ENCODE results near the gene FSD2.

The FSD2 gene

GRCh38 chr15:82793737-82794136 is 12.1 kb downstream of the FSD2 start:
- H4K20me1 ChIP-seq = no peaks in the 10 kb centered on the region
- H3K9ac ChIP-seq = no peak overlapping the region
- H3K27ac ChIP-seq = no peak overlapping the region
- no peaks in the 10 kb centered on the region for H3K27me3 ChIP-seq
- no peak overlapping the region for H3K4me2 ChIP-seq
- peaks cover 4 to 17% (median 13%) of the 10 kb centered on the region in 11 experiments; a peak in 13 of 22 replicates for H3K9me3 ChIP-seq (replicated peaks in 1 of 11)
- H3K4me3 ChIP-seq = no peak overlapping the region
- peaks cover 0 to 7% (median 0%) of the 10 kb centered on the region in 10 experiments; a peak in 4 of 20 replicates for H3K4me1 ChIP-seq
- no peak for TF ChIP-seq Cebpa-rat (IDR thresholded peaks at IDR 0.05)
- H3K36me3 ChIP-seq = no peaks in the 10 kb centered on the region

- TF ChIP-seq Cebpa-rat (IDR thresholded peaks at IDR 0.05) = no peak
Observed at GRCh38 chr15:82792068-82792467, 13.8 kb downstream of the FSD2 start.

GRCh38 chr15:82790321-82790720 is 15.5 kb downstream of the FSD2 start:
- no peaks in the 10 kb centered on the region for H3K4me1 ChIP-seq
- no peaks in the 10 kb centered on the region for H3K36me3 ChIP-seq
- H3K27ac ChIP-seq = no peak overlapping the region
- H3K9ac ChIP-seq = no peak overlapping the region
- H3K27me3 ChIP-seq = no peaks in the 10 kb centered on the region
- no peak for TF ChIP-seq Cebpa-rat (IDR thresholded peaks at IDR 0.05)
- no peak overlapping the region for H3K4me2 ChIP-seq
- H4K20me1 ChIP-seq = no peaks in the 10 kb centered on the region
- H3K9me3 ChIP-seq (replicated peaks in 1 of 11) = peaks cover 4 to 17% (median 13%) of the 10 kb centered on the region in 11 experiments; a peak in 13 of 22 replicates
- H3K4me3 ChIP-seq = no peak overlapping the region

More at GRCh38 chr15:82792068-82792467, 13.8 kb downstream of the FSD2 start:
- Histone ChIP-seq H3K4me1 (no peaks in the 10 kb centered on the region), H3K4me2 (no peak overlapping the region), H3K9ac (no peak overlapping the region), H3K27me3 (no peaks in the 10 kb centered on the region), H3K4me3 (no peak overlapping the region), H3K36me3 (no peaks in the 10 kb centered on the region), H3K27ac (no peak overlapping the region), H4K20me1 (no peaks in the 10 kb centered on the region), H3K9me3 (replicated peaks in 1 of 11) (peaks cover 4 to 17% (median 13%) of the 10 kb centered on the region in 11 experiments; a peak in 13 of 22 replicates)

DNA sequence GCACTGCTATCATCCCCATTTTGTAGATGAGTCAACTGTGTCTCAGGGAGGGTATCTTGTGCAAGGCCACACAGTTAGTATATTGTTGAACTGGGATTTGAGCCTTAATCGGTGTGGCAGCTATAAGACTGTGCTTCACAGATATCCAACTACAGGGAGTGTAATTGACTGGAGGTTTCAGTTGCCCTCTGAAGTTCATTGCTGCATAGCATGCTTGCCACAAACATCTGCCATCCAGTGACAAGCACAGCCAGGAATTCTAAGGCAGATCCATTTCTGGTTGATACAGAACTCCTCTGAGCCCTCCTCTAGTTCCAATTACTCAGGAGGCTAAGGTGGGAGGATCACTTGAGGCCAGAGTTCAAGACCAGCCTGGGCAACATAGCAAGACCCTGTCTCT is 16.4 kb downstream of the FSD2 start:
- TF ChIP-seq Cebpa-rat (IDR thresholded peaks at IDR 0.05) = no peak

DNA sequence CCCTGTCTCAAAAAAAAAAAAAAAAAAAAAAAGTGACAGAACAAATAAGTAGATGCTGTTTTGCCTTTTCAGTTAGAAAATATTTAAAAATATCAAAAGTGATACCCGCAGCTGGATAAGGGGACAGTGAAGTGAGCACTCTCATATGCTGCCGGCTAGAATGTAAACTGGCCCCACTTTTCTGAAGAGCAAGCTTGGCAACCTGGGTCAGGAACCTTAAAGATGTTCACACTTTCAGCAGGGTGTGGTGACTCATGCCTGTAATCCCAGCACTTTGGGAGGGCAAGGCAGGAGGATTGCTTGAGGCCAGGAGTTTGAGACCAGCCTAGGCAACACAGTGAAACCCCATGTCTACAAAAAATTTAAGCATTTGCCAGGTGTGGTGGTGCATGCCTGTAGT is 17.4 kb downstream of the FSD2 start:
- Histone ChIP-seq H3K9me3 (replicated peaks in 1 of 11) (peaks cover 0 to 5% (median 2%) of the 10 kb centered on the region in 11 experiments; a peak in 3 of 22 replicates), H3K27me3 (no peaks in the 10 kb centered on the region), H3K4me3 (no peak overlapping the region), H3K4me2 (no peak overlapping the region), H3K36me3 (no peaks in the 10 kb centered on the region), H4K20me1 (no peaks in the 10 kb centered on the region), H3K27ac (no peak overlapping the region), H3K9ac (no peak overlapping the region), H3K4me1 (no peaks in the 10 kb centered on the region)
- TF ChIP-seq Cebpa-rat (IDR thresholded peaks at IDR 0.05) = no peak

More for the DNA sequence above, 16.4 kb downstream of the FSD2 start:
- H3K27me3 ChIP-seq = no peaks in the 10 kb centered on the region
- peaks cover 3 to 13% (median 9%) of the 10 kb centered on the region in 11 experiments; a peak in 13 of 22 replicates for H3K9me3 ChIP-seq (replicated peaks in 1 of 11)
- H4K20me1 ChIP-seq = no peaks in the 10 kb centered on the region
- no peaks in the 10 kb centered on the region for H3K4me1 ChIP-seq
- no peak overlapping the region for H3K9ac ChIP-seq
- H3K4me3 ChIP-seq = no peak overlapping the region
- no peaks in the 10 kb centered on the region for H3K36me3 ChIP-seq
- H3K27ac ChIP-seq = no peak overlapping the region
- H3K4me2 ChIP-seq = no peak overlapping the region

DNA sequence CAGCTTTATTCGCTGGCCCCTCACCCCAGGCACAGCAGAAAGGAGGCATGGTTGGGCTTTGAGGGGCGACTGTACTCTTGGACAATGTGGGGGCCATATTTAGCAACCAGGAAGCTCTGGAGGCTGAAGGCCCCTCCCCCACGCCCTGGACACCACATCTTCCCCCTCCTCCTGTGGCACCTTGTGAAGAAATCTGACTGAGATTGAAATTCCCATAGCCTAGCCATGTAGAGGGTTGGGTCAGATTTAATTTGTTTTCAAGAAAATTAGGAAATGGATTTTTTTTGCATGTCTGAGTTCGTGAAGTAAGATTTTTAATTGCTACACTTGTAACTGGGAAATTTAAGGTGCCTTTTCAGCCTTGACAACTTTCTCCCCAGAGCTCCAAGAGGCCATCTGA is 24.5 kb downstream of the FSD2 start:
- TF ChIP-seq Cebpa-rat (IDR thresholded peaks at IDR 0.05) = no peak
- Histone ChIP-seq H3K27me3 (no peaks in the 10 kb centered on the region), H3K36me3 (no peaks in the 10 kb centered on the region), H3K4me3 (no peak overlapping the region), H3K9ac (no peak overlapping the region), H3K27ac (no peak overlapping the region), H3K9me3 (replicated peaks in 1 of 11) (peaks cover 0 to 5% (median 0%) of the 10 kb centered on the region in 11 experiments; a peak in 1 of 22 replicates), H3K4me2 (no peak overlapping the region), H3K4me1 (no peaks in the 10 kb centered on the region), H4K20me1 (no peaks in the 10 kb centered on the region)

DNA sequence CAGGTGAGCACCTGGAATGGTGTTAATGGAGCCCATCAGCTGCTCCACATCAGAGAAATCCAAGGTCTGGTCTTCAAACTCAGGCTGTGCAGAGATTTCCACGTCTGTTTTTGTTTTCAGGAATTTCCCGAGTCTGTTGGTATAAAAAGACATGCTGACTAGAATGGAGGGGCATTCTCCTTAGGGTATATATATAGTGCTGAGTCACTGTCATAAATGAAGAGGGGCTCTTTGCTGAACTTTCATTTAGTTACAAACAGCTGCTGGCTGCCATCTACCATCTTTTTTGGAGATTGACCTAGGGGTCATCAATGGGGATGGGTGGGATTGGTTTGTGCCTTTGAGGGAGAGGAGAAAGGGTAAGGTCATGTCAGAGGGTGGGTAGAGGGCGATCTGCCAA is 27.1 kb downstream of the FSD2 start:
- H3K9ac ChIP-seq = no peak overlapping the region
- H3K4me3 ChIP-seq = no peak overlapping the region
- no peaks in the 10 kb centered on the region for H3K27me3 ChIP-seq
- peaks cover 0 to 5% (median 0%) of the 10 kb centered on the region in 11 experiments; a peak in 1 of 22 replicates for H3K9me3 ChIP-seq (replicated peaks in 1 of 11)
- no peak overlapping the region for H3K4me2 ChIP-seq
- H3K4me1 ChIP-seq = peaks cover 0 to 13% (median 0%) of the 10 kb centered on the region in 10 experiments; a peak in 7 of 20 replicates
- no peaks in the 10 kb centered on the region for H3K36me3 ChIP-seq
- no peaks in the 10 kb centered on the region for H4K20me1 ChIP-seq
- no peak overlapping the region for H3K27ac ChIP-seq
- no peak for TF ChIP-seq Cebpa-rat (IDR thresholded peaks at IDR 0.05)

DNA sequence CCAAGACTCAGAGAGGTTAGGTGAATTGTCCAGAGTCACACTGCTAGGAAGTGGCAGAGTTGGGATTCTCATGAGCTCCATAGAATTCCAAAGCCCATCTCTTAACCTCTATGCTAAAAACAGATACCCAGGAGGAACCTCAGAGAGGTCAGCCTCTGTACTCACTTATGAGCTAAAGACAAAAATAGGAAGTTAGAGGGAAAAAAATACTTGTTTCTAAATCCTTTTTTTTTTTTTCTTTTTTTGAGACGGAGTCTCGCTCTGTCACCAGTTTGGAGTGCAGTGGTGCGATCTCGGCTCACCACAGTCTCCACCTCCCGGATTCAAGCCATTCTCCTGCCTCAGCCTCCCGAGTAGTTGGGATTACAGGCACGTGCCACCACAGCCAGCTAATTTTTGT is 31.4 kb downstream of the FSD2 start:
- Histone ChIP-seq H3K27me3 (no peaks in the 10 kb centered on the region), H3K9ac (peak overlapping the region in 1 of 11 experiments; percentile 16; a peak in 1 of 22 replicates), H3K4me2 (peak overlapping the region in 3 of 11 experiments; percentile 18 to 64 (median 45); a peak in 5 of 22 replicates), H3K4me3 (no peak overlapping the region), H3K4me1 (peaks cover 0 to 13% (median 0%) of the 10 kb centered on the region in 10 experiments; a peak in 7 of 20 replicates), H3K27ac (no peak overlapping the region), H4K20me1 (peaks cover 0 to 4% (median 0%) of the 10 kb centered on the region in 11 experiments; a peak in 1 of 22 replicates), H3K36me3 (no peaks in the 10 kb centered on the region), H3K9me3 (replicated peaks in 1 of 11) (peaks cover 0 to 5% (median 0%) of the 10 kb centered on the region in 11 experiments; a peak in 1 of 22 replicates)
- no peak for TF ChIP-seq Cebpa-rat (IDR thresholded peaks at IDR 0.05)

- H3K9me3 ChIP-seq (replicated peaks in 1 of 11) = peaks cover 0 to 5% (median 0%) of the 10 kb centered on the region in 11 experiments; a peak in 3 of 22 replicates
- H3K4me3 ChIP-seq = no peak overlapping the region
- no peak overlapping the region for H3K4me2 ChIP-seq
- no peak for TF ChIP-seq Cebpa-rat (IDR thresholded peaks at IDR 0.05)
- H3K4me1 ChIP-seq = peaks cover 0 to 13% (median 0%) of the 10 kb centered on the region in 10 experiments; a peak in 7 of 20 replicates
- peaks cover 0 to 12% (median 8%) of the 10 kb centered on the region in 11 experiments; a peak in 12 of 22 replicates for H3K36me3 ChIP-seq
- no peak overlapping the region for H3K9ac ChIP-seq
- H3K27ac ChIP-seq = no peak overlapping the region
- peaks cover 0 to 4% (median 0%) of the 10 kb centered on the region in 11 experiments; a peak in 3 of 22 replicates for H4K20me1 ChIP-seq
- no peaks in the 10 kb centered on the region for H3K27me3 ChIP-seq
Observed at GRCh38 chr15:82771789-82772607, 33.9 kb downstream of the FSD2 start.
